Astrocyte of the hippocampus (primary cell): ENCODE results near the gene CDKN1B.

Experiments used
- DNase-seq: peaks from one replicate; pipeline ENCODE4 v3.0.0; 2011; ENCODE audit warnings: low read depth, low spot score

The CDKN1B gene

GRCh38 chr12:12759234-12759915 lies 42.2 kb downstream of the CDKN1B start:
- DNase-seq = no peak

DNA sequence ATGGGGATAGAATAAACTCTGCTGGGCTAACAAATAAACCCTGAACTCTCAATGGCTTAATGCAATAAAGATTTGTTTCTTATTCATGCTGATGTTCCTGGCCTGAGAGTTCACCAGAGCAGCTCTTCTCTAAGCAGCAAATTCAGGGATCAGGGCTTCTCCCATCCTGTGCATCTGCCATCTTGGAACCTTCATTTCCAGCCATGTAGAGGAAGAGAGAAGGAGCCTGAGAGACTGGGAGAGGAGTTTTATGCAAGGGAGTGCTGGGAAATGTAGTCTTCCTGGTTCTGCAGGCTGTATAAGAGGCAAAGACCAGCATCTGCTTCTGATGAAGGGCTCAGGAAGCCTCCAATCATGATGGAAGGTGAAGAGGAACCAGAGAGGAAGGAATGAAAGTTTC lies 47.7 kb downstream of the CDKN1B start:
- DNase-seq = no peak

- no peak for DNase-seq
Measured at GRCh38 chr12:12770262-12770661, 53.1 kb downstream of the CDKN1B start.
